HG02571 (cell line): ENCODE results near the gene PCNX3.

Experiments
- ATAC-seq: cut with Tn5 transposase; IDR thresholded peaks from one replicate; pipeline ENCODE4 v1.9.1; 2021; ENCODE audit warnings: mild to moderate bottlenecking, moderate library complexity; ENCODE audit not compliant: unreplicated experiment

The PCNX3 gene

GRCh38 chr11:65580031-65580692, 35.4 kb upstream of the PCNX3 start:
- no peak for ATAC-seq

DNA sequence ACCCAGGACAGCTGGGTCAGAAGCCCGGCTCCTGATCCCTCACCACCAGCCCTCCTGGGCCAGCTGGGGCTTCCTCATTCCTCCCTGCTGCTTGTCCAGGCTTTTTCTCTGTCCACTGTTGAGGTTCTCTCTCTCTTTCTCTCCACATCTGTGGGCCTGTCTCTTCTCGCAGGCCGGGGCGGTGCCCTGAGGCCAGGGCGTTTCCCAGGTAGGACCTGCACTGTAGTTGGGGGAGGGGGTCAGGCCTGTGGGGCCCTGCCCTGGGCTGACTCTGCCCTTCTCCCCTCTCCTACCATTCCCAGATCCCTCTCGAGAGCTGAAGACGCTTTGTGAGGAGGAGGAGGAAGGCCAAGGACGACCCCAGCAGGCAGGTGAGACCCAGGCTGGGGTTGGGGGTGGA, 34.8 kb upstream of the PCNX3 start:
- no peak for ATAC-seq

DNA sequence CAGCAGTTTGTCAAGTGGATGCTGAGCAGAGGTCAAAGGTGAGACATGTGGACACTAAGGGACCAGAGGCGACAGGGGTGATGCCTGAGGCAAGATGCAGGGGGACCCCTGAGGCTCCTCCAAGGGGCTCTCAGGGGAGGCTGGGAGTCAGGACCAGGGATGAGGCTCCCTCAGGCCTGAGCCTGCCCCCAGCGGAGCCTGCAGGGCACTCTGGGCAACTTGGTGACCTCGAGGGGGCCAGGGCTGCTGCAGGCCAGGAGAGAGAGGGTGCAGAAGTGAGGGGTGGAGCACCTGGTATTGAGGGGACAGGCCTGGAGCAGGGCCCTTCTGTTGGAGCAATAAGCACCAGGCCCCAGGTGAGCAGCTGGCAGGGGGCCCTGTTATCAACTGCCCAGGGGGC, 33.6 kb upstream of the PCNX3 start:
- no peak for ATAC-seq

GRCh38 chr11:65583589-65583988, 32.0 kb upstream of the PCNX3 start:
- ATAC-seq: no peak

- no peak for ATAC-seq
Observed at GRCh38 chr11:65584106-65584505, 31.5 kb upstream of the PCNX3 start.

GRCh38 chr11:65584723-65585171, 30.8 kb upstream of the PCNX3 start:
- no peak for ATAC-seq

GRCh38 chr11:65585396-65586246, 30.0 kb upstream of the PCNX3 start:
- ATAC-seq: no peak

DNA sequence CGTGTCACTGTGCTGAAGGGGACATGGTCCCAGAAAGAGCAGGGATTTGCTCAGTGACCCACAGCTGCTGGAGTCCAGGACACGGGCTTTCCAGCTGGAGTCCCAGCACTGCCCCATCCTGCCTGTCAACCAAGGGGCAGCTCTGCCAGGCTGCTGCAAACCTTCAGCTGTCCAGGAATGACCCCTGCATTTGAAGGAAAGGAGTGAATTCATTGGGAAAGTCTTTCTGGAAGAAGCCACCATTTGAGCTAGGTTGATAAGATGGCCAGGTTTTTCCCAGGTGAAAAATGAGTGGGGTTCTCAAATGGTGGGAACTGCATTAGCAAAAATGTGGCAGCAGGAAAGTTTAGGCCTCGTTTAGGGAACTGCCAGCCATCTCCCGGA, 29.3 kb upstream of the PCNX3 start:
- no peak for ATAC-seq

DNA sequence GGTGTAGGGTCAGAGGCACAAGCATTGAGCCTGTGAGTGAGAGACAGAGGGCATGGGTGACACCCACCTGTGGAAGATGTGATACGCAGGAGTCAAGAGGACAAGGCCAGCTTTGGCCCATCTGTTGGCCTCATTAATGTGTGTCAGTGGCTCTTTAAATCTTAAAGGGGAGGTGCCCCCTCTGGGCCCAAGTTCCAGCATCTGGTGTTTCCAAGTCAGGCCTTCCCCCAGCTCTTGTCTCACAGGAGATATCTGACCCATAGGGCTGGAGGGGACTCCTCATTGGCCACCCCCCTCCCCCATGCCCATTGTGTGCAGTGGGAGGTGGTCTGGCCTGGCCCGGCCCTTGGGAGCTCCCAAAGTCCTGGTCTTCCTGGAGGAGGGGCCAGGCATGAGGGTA, 28.9 kb upstream of the PCNX3 start:
- no peak for ATAC-seq

GRCh38 chr11:65588199-65589054, 27.1 kb upstream of the PCNX3 start:
- ATAC-seq: peak; percentile 86

- no peak for ATAC-seq
Observed at GRCh38 chr11:65589444-65590239, 25.9 kb upstream of the PCNX3 start.

DNA sequence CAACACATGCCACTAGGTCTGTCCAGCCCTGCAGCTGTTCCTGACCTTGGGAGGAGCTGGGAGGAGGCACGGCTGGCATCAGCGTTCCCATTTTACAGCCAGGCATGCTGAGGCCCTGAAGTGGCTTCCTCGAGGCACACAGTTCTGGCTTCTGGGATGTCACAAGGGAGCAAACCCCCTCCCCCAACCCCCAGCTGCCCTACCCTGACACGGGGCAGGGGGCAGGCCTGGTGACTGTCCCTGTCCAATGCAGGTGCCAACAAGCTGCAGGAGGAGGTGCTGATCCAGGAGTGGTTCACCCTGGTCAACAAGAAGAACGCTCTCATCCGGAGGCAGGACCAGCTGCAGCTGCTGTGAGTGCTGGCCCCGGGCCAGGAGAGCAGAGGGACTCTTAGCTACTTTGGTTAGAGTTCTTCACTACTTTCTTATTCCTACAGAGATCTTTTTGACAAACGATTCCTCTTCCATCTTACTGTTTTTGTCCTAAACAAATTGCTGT, 25.3 kb upstream of the PCNX3 start:
- ATAC-seq: no peak

DNA sequence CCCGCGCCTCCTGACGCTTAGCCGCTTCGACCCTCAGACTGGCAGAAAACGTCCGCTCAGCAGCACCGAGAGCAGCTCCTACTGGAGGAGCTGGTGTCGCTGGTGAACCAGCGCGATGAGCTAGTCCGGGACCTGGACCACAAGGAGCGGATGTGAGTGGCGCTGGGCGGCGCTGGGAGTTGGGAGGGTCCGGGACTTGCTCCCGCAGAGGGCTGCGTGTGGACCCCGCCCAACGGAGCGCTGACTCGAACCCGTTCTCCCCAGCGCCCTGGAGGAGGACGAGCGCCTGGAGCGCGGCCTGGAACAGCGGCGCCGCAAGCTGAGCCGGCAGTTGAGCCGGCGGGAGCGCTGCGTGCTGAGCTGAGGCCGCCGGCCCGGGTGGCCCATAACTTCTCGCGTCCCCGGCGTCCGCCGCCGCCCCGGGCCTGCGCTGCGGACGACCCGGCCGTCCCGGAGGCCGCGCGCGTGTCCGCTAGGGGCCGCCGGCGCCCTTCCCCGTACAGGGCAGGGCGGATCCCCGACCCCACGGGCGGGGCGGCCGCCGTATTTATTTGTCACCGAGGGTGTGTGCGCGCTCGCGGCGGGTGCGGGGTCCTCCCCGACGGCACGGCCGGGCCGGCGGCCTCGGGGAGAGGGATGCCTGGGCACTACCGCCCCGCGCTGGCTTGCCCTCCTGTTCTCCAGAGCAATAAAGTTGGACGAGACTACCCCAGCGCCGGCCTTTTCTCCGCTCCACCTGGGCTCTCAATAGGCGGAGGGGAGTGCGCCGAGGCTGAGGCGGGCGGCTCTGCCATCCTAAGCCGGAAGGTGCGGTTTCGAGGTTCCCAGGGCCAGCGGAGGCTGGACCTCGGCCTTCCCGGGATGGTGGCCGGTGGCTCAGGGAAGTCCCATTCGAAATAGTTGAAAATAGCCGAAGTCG, 23.4 kb upstream of the PCNX3 start:
- no peak for ATAC-seq

DNA sequence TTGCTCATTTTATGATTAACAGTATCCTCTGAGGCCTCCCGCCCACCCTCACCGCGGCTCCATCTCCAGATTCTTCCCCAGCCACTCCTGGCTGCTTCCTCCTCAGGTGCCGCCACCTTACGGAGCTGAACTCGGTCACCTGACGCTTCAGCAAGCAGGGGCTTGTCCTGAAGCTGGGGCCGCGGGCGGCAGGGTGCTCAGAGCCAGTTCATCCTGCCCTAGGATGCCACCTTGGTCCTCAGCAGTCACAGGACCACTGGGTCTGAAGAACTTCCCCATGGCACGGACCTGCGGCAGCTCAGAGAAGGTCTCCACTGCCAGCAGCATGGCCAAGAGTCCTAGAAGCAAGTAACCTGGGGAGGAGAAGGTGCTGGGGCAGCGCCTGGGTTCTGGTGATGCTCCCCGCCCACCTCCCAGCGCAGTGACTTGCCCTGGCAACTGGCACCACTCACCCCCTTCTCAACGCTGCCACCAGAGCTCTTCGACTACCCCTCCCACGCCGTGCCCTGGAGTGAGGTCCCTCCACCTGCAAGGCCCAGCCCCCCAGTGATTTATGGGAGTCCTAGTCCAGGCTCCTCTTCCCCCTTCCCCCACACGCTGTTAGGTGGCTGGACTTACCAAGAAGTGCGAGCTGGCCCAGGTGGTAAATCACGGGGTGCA, 22.6 kb upstream of the PCNX3 start:
- ATAC-seq: no peak

- no peak for ATAC-seq
Observed at GRCh38 chr11:65593518-65594414, 21.8 kb upstream of the PCNX3 start.

- ATAC-seq: no peak
Observed at GRCh38 chr11:65595131-65595530, 20.4 kb upstream of the PCNX3 start.

- ATAC-seq: no peak
Observed at GRCh38 chr11:65595543-65596281, 19.9 kb upstream of the PCNX3 start, which contains the start of gene KCNK7. KCNK7 (minus strand) TSS chr11:65595800; CDS start chr11:65595772, 28 bp downstream.
